Thymus (tissue), 11 donors: ENCODE results near the gene IL9R. TPM values are rescaled to one million over a fixed set of nuclear protein-coding genes. Genes with fewer than 3 reads are reported as not detected.
A peak's percentile ranks its signal among the peaks of the same experiment; 100 is the strongest.
"Not testable (repeated sequence)": the region's sequence is repeated elsewhere in the genome, so short reads cannot be mapped to it uniquely, and the experiment has no call there.

Experiments
- DNase-seq, 9 donors: peaks; one replicate each; pipeline ENCODE4 v3.0.0-alpha.2; 2013; ENCODE audit warnings: low spot score in 9 of 9, low read depth in 6 of 9, missing footprints in 1 of 9
- H3K27ac ChIP-seq, 2 donors: one replicate each; pipeline ENCODE4 v1.5.1; 2013; ENCODE audit warnings: control low read depth in 1 of 2, low read depth in 1 of 2, low read length in 1 of 2, mild to moderate bottlenecking in 1 of 2, moderate library complexity in 1 of 2
- H3K27me3 ChIP-seq, 2 donors: one replicate each; pipeline ENCODE4 v1.5.1; 2013; ENCODE audit warnings: low read length in 1 of 2; ENCODE audit not compliant: control insufficient read depth in 2 of 2, insufficient read depth in 1 of 2
- H3K36me3 ChIP-seq, 2 donors: one replicate each; pipeline ENCODE4 v1.5.1; 2013; ENCODE audit warnings: low read length in 1 of 2, mild to moderate bottlenecking in 1 of 2, moderate library complexity in 1 of 2; ENCODE audit not compliant: control insufficient read depth in 2 of 2, insufficient read depth in 2 of 2
- H3K4me1 ChIP-seq, 2 donors: one replicate each; pipeline ENCODE4 v1.5.1; 2013; ENCODE audit warnings: low read length in 2 of 2; ENCODE audit not compliant: control insufficient read depth in 2 of 2, insufficient read depth in 2 of 2
- H3K4me3 ChIP-seq, 2 donors: one replicate each; pipeline ENCODE4 v1.5.1; 2013; ENCODE audit warnings: low read length in 2 of 2, control low read depth in 1 of 2, mild to moderate bottlenecking in 1 of 2
- H3K9me3 ChIP-seq, 2 donors: one replicate each; pipeline ENCODE4 v1.5.1; 2013; ENCODE audit warnings: low read length in 1 of 2, mild to moderate bottlenecking in 1 of 2; ENCODE audit not compliant: control insufficient read depth in 2 of 2, insufficient read depth in 1 of 2
- WGBS: extraction: QIAGEN DNeasy Blood & Tissue Kit; methylation state at CpG from one replicate; pipeline ENCODE4 v1.1.7; 2013; 5-methylcytosine and 5-hydroxymethylcytosine counted together
- polyA plus RNA-seq: library from polyadenylated mRNA; stranded (reverse); fragments of 200-250 nt; gene quantifications from one replicate; pipeline ENCODE4 v1.2.3, GENCODE V29; 2013
- total RNA-seq: library from RNA; stranded (reverse); fragments of 120-200 nt; gene quantifications from one replicate; pipeline ENCODE4 v1.2.4, GENCODE V29; 2013
- donor health status: healthy.

IL9R gene
- total and polyA plus RNA-seq, 2 donors = 6.9 to 8.9 TPM

GRCh38 chrX:155988859-155989258 lies 8.6 kb upstream of the IL9R start:
- no peaks in the 10 kb centered on the region for H3K27me3 ChIP-seq
- peaks cover 6 to 10% of the 10 kb centered on the region in 2 donors for H3K4me1 ChIP-seq
- no peaks in the 10 kb centered on the region for H3K9me3 ChIP-seq
- no peak overlapping the region for H3K27ac ChIP-seq
- no peaks in the 10 kb centered on the region for H3K36me3 ChIP-seq
- whole genome bisulfite sequencing = 93% methylated on average over 4 of the region's 4 CpGs
- no peak for DNase-seq
- H3K4me3 ChIP-seq = no peak overlapping the region

- Histone ChIP-seq H3K4me3 (no peak overlapping the region), H3K27ac (no peak overlapping the region), H3K9me3 (peaks cover 0 to 3% of the 10 kb centered on the region in 2 donors), H3K36me3 (no peaks in the 10 kb centered on the region), H3K4me1 (peaks cover 14 to 28% of the 10 kb centered on the region in 2 donors), H3K27me3 (no peaks in the 10 kb centered on the region)
- 93% methylated on average over 2 of the region's 2 CpGs for WGBS
- no peak for DNase-seq
These were observed 4.1 kb upstream of the IL9R start for GRCh38 chrX:155993421-155993820.

- Histone ChIP-seq H3K4me1 (peaks cover 28 to 44% of the 10 kb centered on the region in 2 donors), H3K27ac (no peak overlapping the region), H3K9me3 (peaks cover 0 to 3% of the 10 kb centered on the region in 2 donors), H3K36me3 (no peaks in the 10 kb centered on the region), H3K4me3 (no peak overlapping the region), H3K27me3 (no peaks in the 10 kb centered on the region)
- DNase-seq = no peak
These were observed 2.1 kb upstream of the IL9R start for GRCh38 chrX:155995321-155995875.

- peak overlapping the region; percentile 13 to 26 for H3K4me3 ChIP-seq
- peaks cover 42 to 67% of the 10 kb centered on the region in 2 donors for H3K4me1 ChIP-seq
- peak overlapping the region; percentile 82 to 85 for H3K27ac ChIP-seq
- H3K36me3 ChIP-seq = no peaks in the 10 kb centered on the region
- H3K9me3 ChIP-seq = peaks cover 0 to 3% of the 10 kb centered on the region in 2 donors
- no peaks in the 10 kb centered on the region for H3K27me3 ChIP-seq
- no peak for DNase-seq
- WGBS = 76% methylated on average over 1 of the region's 1 CpG
These were observed 620 bp downstream of the IL9R start for GRCh38 chrX:155998116-155998515.

- Histone ChIP-seq H3K27me3 (no peaks in the 10 kb centered on the region), H3K4me1 (peaks cover 43 to 69% of the 10 kb centered on the region in 2 donors), H3K4me3 (peak overlapping the region in 1 of 2 donors; percentile 13), H3K9me3 (peaks cover 0 to 3% of the 10 kb centered on the region in 2 donors), H3K36me3 (no peaks in the 10 kb centered on the region), H3K27ac (no peak overlapping the region)
- DNase-seq = no peak
- 93% methylated on average over 9 of the region's 9 CpGs for WGBS
These were observed 1.4 kb downstream of the IL9R start for GRCh38 chrX:155998761-155999510.

GRCh38 chrX:155999751-156000150 lies 2.3 kb downstream of the IL9R start:
- H3K4me1 ChIP-seq = peaks cover 48 to 73% of the 10 kb centered on the region in 2 donors
- H3K4me3 ChIP-seq, H3K36me3 ChIP-seq, DNase-seq, H3K27me3 ChIP-seq, H3K9me3 ChIP-seq, H3K27ac ChIP-seq: not testable (repeated sequence)
- WGBS = 73% methylated on average over 9 of the region's 9 CpGs

- H3K36me3 ChIP-seq = no peaks in the 10 kb centered on the region
- peaks cover 0 to 3% of the 10 kb centered on the region in 2 donors for H3K9me3 ChIP-seq
- peak overlapping the region in 1 of 2 donors; percentile 32 for H3K27ac ChIP-seq
- DNase-seq = no peak
- no peaks in the 10 kb centered on the region for H3K27me3 ChIP-seq
- WGBS = 41% methylated on average over 5 of the region's 5 CpGs
- peaks cover 52 to 73% of the 10 kb centered on the region in 2 donors for H3K4me1 ChIP-seq
- H3K4me3 ChIP-seq = no peak overlapping the region
These were observed 2.9 kb downstream of the IL9R start for GRCh38 chrX:156000361-156000926.

- H3K27ac ChIP-seq = no peak overlapping the region
- no peak for DNase-seq
- peaks cover 0 to 3% of the 10 kb centered on the region in 2 donors for H3K9me3 ChIP-seq
- WGBS = 39% methylated on average over 12 of the region's 12 CpGs
- no peaks in the 10 kb centered on the region for H3K27me3 ChIP-seq
- peaks cover 49 to 69% of the 10 kb centered on the region in 2 donors for H3K4me1 ChIP-seq
- H3K4me3 ChIP-seq = no peak overlapping the region
- no peaks in the 10 kb centered on the region for H3K36me3 ChIP-seq
These were observed 3.6 kb downstream of the IL9R start for GRCh38 chrX:156001001-156001666.

- no peak overlapping the region for H3K4me3 ChIP-seq
- no peaks in the 10 kb centered on the region for H3K36me3 ChIP-seq
- 17% methylated on average over 6 of the region's 6 CpGs for WGBS
- peak in 1 of 9 donors; percentile 35 for DNase-seq
- no peak overlapping the region for H3K27ac ChIP-seq
- no peaks in the 10 kb centered on the region for H3K9me3 ChIP-seq
- H3K27me3 ChIP-seq = no peaks in the 10 kb centered on the region
- peaks cover 49 to 64% of the 10 kb centered on the region in 2 donors for H3K4me1 ChIP-seq
These were observed 4.1 kb downstream of the IL9R start for GRCh38 chrX:156001667-156002021.
